ENCODE measurements around the gene THAP4. TPM values are rescaled to one million over a fixed set of nuclear protein-coding genes. Genes with fewer than 3 reads are reported as not detected.

The THAP4 gene
- total RNA-seq, 1 donor from 2014 or later, result 46.1 TPM

DNA sequence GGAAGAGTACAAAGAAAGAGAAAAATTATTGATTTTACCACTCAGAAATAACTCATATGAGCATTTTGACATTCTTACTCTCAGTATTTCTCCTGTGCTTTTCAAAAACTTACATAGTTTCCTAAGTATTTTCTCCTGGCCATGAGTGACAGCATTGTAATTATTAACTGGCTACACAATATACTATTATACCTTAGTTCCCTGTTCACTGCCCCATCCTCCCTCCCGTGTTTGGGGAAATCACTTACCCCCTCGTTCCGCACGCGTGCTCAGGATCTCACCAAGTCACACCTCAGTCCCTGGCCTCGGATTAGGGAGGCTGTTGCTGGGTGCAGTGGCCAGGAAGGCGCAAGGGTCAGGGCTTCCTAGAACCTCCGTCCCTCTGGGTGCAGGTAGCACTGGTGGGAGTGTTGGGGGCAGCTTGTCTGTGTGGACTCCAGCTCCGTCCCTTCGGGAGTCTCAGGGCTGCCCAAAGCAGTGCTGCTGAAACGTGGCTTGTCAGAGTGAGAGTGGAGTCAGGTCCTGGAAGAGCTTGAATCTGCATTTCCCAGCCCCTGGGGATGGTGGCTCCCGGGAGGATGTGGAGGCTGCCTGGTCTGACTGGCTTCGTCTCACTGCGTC lies 23.7 kb upstream of the THAP4 start:
- Histone ChIP-seq H3K27me3 (no peaks in the 10 kb centered on the region), H3K36me3 (peaks cover 42% of the 10 kb centered on the region), H3K27ac (no peak overlapping the region), H3K4me1 (no peaks in the 10 kb centered on the region), H3K4me3 (no peak overlapping the region), H3K9me3 (no peaks in the 10 kb centered on the region)
- TF ChIP-seq, protein P1, sequence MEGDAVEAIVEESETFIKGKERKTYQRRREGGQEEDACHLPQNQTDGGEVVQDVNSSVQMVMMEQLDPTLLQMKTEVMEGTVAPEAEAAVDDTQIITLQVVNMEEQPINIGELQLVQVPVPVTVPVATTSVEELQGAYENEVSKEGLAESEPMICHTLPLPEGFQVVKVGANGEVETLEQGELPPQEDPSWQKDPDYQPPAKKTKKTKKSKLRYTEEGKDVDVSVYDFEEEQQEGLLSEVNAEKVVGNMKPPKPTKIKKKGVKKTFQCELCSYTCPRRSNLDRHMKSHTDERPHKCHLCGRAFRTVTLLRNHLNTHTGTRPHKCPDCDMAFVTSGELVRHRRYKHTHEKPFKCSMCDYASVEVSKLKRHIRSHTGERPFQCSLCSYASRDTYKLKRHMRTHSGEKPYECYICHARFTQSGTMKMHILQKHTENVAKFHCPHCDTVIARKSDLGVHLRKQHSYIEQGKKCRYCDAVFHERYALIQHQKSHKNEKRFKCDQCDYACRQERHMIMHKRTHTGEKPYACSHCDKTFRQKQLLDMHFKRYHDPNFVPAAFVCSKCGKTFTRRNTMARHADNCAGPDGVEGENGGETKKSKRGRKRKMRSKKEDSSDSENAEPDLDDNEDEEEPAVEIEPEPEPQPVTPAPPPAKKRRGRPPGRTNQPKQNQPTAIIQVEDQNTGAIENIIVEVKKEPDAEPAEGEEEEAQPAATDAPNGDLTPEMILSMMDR (IDR thresholded peaks at IDR 0.05), result no peak
- DNase-seq (no peak), ATAC-seq (no peak)
- intact Hi-C loops (cut with DNase I), result no loop called here

DNA sequence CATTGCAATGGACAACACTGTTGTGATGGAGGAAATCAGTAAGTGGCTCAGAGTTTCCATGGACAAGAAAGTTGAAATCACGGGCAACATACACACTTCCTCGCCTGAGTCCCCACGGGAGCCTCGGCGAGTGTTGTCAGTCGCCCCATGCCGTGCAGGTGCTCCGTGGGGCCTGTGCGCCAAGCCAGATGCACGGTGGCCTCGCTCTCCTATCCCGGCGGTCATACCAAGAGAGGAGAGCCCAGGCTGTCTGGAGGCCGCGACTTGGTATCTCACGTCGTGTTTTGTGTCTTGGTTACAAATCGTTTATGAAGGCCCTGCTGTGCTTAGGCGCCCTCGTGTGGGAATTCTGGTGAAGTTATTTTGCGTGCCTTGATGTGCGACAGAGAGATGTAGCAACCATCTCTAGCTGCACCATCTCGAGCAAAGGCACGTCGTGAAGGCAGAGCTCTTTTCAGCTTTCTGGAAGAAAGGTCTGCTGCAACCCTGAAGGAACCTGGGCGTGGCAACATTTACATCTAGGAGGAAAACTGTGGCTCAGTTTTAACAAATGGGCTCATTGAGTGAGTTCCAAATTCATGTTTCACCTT lies 22.3 kb upstream of the THAP4 start:
- Histone ChIP-seq H3K27me3 (no peaks in the 10 kb centered on the region), H3K9me3 (no peaks in the 10 kb centered on the region), H3K4me1 (no peaks in the 10 kb centered on the region), H3K27ac (no peak overlapping the region), H3K36me3 (peaks cover 57% of the 10 kb centered on the region), H3K4me3 (no peak overlapping the region)
- DNase-seq (no peak), ATAC-seq (peak; percentile 67)
- TF ChIP-seq, protein P1 (IDR thresholded peaks at IDR 0.05), result peak; percentile 55
- intact Hi-C loops (cut with DNase I), result no loop called here

DNA sequence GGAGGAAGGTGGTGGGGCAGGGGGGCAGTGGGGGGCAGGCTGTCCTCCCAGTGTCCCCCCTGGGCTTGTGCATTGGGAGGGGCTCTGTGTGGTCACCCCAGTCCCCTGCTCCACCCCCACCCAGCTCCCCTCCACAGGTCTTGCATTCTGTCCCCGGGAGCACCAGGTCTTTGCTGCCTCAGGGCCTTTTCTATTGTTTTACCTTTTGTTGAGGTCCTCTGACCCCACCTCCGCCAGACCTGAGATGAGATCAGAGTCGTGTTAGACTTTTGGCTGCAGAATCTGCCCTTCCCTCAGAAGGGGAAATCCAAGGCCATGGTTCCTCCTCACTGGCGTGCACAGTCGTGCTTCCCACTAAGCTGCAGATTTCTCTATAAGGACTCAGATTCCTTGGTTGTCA lies 21.3 kb upstream of the THAP4 start:
- Histone ChIP-seq H3K9me3 (no peaks in the 10 kb centered on the region), H3K36me3 (peaks cover 67% of the 10 kb centered on the region), H3K27ac (no peak overlapping the region), H3K4me3 (no peak overlapping the region), H3K27me3 (no peaks in the 10 kb centered on the region), H3K4me1 (no peaks in the 10 kb centered on the region)
- intact Hi-C loops (cut with DNase I), result no loop called here
- ATAC-seq (no peak), DNase-seq (no peak)
- TF ChIP-seq, protein P1 (IDR thresholded peaks at IDR 0.05), result no peak

DNA sequence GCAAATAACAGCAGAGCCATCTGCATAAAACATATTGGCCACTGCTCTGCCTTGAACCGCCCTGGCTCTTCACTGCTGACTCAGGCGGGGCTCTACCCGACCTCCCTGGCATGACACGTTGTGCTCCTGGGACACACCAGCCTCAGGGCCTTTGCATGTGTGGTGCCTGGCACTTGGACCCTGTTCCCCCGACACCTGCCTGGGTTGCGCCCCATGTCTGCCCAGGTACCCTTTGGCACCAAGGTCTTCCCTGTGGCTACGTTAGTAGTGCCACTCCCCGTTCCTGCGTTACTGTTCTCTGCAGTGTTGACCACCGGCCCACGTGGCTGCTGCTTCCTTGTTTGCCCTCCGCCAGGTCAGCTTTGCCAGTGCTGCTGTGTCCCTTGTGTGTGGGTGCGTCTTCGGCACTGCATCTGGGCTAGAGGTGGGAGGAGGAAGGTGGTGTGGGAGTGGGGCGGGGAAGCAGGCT lies 20.9 kb upstream of the THAP4 start:
- TF ChIP-seq, protein P1 (IDR thresholded peaks at IDR 0.05), result no peak
- no peaks in the 10 kb centered on the region for H3K4me1 ChIP-seq
- DNase-seq, result no peak
- no peaks in the 10 kb centered on the region for H3K27me3 ChIP-seq
- H3K36me3 ChIP-seq, result peaks cover 69% of the 10 kb centered on the region
- no peak overlapping the region for H3K4me3 ChIP-seq
- no peaks in the 10 kb centered on the region for H3K9me3 ChIP-seq
- intact Hi-C loops (cut with DNase I), result no loop called here
- no peak for ATAC-seq
- no peak overlapping the region for H3K27ac ChIP-seq

DNA sequence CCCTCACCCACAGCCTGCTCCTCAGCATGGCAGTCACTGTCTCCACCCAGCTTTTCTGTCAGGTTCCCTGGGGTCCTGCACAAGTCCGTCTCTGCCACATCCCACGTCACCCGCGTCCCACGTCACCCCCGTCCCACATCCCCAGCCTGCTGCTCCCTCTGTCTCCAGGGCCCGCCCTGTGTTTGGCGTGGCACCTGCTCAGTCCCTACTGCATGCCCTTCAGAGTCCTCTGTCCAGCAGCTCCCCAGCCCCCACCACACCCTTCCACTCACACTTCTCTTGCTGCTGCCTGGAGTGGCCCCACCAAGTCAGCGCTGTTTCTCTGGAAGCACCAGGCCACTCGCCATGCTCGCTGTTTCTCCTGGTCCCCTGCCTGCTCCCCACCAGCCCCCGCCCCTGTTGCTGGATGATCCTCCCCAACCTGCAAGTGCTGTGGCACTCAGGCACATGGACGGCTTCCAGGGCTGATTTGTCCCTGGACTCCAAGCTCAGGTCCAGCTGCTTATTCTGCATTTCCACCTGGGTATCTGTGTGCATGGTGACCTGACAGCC lies 19.3 kb upstream of the THAP4 start:
- Histone ChIP-seq H3K4me1 (no peaks in the 10 kb centered on the region), H3K27ac (no peak overlapping the region), H3K9me3 (no peaks in the 10 kb centered on the region), H3K4me3 (no peak overlapping the region), H3K27me3 (no peaks in the 10 kb centered on the region), H3K36me3 (peaks cover 83% of the 10 kb centered on the region)
- no peak for ATAC-seq
- DNase-seq, result no peak
- TF ChIP-seq, protein P1 (IDR thresholded peaks at IDR 0.05), result no peak
- intact Hi-C loops (cut with DNase I), result no loop called here
